UCSD-AML1 (cell line): Measurements from ENCODE around the gene NAPB.

Source experiments
- DNase-seq: peaks from one replicate; lab custom pipeline; 2025; ENCODE audit not compliant: unreplicated experiment; lab: John Stamatoyannopoulos, UW

The NAPB gene

DNA sequence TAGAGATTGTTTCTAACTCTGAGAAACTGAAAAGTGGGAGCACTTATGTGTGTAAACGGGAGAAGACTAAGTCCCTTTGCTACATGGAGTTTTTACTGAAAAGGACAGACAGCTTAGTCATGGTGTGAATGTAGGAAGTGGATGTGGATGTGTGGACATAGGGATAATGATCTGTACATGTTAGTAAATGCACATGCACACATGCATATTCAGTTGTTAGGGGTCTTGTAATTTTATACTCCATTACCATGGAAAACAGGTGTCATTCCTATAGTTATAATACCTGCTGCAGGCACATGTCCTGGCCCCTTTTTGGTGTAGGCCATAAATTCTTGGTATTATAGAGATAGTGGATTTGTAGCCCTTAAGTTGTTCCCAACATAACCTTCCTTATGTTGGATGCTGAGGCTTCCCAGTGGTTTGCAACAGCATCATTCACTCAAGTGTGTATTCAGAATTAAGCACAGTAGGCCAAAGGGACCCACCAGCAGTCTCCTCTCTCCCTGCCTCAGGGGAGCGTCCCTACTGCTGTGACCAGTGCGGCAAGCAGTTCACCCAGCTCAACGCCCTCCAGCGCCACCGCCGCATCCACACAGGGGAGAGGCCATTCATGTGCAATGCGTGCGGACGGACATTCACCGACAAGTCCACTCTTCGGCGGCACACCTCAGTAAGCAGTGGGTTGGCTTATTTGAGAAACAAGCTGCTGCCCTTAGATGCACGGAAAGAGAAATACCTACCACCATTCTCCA, 52.0 kb downstream of the NAPB start:
- DNase-seq = no peak

DNA sequence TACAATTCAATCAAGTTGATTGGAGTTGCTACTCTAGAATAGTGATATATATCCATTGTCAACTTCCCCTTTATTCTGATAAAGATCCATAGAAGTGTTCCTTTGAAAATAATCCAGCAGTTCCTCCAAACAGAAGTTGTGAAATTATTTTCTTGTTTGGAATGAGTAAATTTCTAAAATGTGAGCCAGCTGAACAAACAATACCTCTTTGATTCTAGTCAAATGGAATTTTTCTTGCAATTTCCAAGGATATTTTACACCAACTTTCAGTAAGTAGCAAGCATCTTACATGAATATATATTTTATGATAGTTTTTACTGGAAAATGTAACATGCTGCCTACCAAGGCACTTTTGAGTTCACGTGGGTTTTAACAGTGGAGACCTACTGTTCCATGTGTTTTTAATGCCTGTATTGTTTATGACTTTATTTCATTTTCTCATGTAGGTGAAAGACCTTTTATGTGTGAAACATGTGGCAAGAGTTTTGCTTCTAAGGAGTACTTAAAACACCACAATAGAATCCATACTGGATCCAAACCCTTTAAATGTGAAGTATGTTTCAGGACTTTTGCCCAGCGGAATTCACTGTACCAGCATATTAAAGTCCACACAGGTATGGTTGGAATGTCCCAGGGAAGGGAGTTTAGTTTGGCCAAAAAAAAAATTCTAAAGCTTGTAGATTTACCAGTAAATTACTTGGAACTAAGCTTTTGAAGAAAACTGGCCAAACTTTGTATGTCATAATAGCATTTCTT, 52.8 kb downstream of the NAPB start:
- no peak for DNase-seq

DNA sequence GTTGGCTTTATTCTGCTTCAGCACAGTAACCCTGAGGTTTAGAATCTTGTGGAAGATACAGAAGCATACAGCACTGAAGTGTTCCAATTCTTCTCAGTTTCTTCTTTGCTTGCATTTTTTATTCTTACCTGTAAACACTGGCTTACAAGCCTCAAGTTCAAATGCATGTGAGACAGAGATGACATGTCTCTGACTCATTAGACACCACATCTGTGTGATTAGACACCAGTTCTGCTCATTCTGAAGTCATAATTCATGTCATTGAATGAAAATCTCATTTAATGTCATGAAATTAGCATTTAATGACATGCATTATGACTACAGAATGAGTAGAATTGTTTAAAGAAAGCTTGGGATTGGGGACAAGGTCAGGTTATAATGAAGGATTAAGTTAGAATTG, 53.5 kb downstream of the NAPB start:
- no peak for DNase-seq

DNA sequence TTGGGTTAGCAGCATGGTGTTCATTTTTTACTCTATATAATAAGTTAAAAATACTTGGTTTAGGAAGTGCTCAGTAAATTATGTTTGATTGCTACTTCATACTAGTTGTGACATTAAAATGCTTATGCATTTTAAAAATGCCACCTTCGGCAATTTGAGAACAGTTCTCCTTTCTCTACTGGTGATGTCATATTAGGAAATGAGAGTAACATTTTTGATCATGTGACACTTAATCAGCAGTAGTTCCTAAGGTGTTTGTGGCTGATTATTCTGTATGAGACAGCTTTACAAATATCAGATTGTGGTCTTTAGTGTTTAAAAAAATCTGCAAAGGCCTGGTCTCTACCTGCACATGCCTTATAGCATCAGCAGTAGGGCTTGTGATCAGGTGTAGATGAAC, 54.9 kb downstream of the NAPB start:
- DNase-seq = no peak

DNA sequence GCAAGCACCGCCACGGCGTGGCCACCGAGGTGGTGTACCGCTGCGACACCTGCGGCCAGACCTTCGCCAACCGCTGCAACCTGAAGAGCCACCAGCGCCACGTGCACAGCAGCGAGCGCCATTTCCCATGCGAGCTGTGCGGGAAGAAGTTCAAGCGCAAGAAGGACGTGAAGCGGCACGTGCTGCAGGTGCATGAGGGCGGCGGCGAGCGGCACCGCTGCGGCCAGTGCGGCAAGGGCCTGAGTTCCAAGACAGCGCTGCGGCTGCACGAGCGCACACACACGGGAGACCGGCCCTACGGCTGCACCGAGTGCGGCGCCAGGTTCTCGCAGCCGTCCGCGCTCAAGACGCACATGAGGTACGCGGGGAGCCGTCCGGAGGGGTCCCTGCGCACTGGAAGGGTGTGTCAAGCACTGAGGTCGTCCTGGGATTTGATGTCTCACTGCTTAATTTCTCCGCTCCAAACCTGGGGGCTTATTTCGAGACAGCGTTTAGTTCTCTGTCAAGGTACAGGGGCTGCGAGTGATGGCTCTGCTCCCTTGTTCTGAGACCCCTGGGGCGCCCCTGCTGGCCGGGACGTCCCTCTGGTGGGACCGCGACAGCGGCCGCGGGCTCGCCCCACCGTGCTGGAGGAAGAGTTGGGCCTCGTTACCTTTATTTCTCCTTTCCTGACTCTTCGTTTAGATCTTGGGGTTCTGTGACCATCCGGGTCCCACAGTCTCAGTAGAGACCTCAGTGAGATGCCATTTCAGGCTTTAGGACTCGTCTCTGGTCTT, 55.7 kb downstream of the NAPB start:
- DNase-seq = no peak

DNA sequence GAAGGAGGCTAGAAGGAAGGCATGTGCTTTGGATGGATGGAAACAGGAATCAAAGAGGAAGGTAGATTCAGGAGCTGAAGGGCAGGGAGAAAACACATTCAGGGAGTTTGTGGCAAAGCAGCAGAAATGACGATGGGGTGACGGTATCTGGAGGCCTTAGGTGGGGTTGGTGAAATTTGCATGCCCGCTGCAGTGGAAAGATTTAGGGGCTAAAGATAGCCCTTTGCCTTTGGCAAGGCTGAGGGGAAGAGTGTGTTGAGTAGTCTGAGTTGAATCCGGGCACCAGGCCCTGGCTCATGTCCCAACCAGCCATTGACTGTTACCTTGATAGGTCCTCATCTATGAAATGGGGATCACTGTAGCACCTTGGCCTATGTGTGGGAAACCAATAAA, 58.0 kb downstream of the NAPB start:
- no peak for DNase-seq

DNA sequence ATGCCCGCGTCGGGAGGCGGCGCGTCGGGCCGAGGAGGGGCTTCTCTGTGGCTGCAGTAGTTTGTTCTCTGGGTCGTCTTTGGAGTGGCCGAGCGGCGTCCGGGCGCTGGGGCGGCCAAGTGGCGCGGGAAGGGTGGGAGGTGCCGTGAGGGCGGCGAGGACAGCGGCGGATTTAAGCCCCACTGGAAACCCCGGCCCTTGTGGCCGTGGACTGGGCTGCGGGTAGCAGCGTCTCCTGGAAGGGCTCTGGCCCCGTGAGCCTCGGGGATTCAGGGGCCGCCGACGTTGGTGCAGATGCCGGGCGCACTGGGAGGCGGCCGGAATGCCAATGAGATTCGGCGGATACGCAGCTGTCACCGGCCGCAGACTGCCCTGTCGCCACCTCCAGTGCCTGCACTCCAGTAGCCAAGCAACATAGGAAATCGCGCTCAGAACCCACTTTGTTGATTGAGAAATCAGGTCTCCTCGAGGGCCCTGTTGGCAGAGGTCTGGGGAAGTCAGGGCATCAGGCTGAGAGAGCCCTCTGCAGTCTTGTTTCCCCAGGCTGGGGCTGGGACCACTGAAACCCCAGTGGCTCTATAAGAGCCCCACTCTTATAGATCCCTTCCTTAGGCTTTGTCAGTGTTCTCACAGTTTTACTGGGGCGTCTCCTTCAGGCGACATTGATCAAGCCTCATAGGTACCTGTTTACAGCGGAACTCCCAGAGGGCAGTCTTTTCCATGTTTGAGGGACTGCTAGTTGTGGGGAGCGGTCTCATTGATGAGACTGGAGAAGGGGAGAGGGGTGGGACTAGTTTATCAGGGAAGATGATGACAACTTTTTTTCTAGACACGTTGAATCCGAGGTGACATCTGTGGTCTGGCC, 58.7 kb downstream of the NAPB start:
- DNase-seq = peak; percentile 70

DNA sequence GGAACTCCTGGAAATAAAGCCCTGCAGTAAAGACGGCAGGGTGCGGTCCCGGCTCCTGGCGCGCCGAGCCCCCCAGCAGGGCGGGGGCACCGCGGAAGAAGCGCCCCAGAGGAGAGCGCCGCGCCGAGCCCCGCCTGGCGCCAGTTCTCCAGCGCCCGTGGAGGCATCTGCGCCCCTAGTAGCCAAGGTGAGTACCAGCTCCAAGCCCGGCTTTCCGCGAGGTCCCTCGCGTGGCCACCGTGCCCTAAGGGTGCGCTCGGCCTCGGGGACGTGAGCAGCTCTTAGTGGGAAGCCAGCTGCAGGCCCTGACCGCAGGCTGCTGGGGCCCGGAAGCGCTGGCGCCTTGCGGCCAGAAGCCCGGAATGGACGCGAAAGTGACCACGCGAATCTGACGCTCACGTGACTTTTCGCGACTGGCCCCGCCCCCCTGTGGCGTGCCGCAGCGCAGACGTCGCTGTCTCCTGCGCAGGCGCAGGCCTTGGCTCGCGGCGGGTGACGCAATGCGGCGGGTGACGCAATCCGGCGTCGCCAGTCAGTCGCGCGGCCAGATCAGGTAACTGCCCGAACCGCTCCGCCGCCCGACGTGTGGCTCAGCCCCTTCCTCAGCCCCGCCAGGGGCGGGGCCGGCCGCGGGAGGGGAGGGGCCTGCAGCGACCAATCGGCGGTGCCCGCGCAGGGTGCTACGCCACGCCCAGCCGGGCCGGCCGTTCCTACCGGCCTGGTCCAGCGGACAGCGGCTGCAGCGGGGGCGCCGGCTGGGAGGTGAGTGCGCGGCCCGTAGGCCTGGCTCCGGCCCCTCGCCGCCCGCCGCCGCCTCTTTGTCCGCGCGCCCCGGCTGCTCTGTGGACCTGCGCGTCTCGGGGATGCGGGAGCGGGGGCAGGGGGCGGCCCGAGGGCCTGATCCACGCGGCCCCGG, 59.6 kb downstream of the NAPB start, which contains the start of gene GZF1:
Gene GZF1 (plus strand): TSS at position 707 of the 916 bp plus-strand sequence. CDS start 2,202 bp downstream, outside the sequence.
- DNase-seq = peak; percentile 100

DNA sequence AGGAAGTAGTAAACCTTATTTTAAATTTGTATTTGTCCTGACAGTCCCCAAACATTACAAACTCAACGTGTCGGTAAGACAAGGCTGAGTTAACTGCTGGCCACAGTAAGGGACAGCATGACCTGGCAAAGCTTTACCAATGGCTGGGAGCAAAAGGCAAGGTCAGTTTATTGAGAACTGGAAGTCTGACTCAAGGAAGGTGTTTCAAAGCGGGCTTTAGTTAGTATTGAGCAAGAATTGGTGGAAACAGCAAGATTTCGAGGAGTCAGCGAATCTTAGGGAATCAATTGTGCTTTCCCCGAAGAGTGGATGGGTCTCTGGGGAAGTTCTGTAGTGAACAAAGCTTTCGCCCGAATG, 60.2 kb downstream of the NAPB start:
- DNase-seq = no peak

DNA sequence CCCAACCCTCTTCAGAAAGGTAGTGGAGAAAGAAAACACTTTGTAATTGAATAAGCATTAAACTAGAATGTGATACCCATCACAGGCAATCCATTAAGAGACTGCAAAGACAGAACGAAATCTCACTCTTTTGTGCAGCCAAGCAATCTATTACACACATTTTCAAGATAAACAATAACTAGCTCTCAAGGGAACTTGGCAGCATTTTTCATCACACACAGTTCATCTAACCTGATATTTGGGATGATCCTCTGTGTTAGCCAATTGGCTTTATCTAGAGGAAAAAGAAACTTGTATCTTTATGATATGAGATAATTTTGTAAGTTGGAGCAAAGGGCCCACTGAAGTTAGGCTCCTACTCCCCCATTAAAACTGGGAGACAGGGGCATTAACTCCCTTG, 60.8 kb downstream of the NAPB start:
- no peak for DNase-seq

DNA sequence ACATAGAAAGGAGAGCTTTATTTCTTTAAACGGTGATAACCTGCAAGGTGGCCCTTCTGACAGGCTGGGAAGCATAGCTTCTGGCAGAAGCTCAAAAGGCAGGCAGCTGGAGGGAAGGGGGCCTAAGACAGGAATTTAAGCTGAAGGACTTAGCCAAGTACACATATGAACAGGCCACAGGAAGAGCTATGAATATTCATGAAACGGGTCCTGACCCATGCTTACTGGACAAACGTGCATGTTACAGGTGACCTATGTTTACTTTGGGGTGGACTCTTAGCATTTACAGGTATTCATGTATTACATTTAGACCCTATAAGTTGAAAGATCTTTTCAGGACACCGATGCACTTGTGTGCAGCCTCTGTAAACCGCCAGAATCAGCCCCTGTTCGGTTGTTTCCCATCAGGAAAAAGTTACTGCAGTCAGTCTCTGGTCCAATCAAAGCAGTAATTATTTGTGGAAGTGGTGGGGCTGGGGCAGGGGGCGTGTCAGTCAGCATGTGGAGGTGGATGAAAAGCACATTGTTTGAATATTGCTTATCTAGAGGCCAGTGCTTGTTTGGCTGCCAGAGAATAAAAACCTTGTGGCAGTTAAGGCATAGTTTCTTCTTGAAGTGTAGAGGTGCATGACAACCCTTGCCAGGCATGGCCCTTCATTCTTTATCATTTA, 62.2 kb downstream of the NAPB start:
- DNase-seq = no peak

DNA sequence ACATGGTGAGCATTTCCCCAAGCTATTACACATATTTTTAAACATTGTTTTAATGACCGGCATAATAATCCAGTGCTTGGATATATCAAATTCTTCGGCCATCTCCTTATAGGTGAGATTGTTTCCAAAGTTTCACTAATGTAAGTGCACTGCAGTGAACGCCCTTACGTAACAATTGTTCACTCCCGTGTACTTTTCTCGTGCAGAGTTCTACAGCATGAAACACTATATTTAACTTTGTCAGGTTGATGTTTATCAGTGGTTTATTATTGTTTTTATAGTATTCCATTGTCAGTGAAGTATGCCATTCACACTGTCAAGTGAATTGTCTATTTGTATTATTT, 62.8 kb downstream of the NAPB start:
- no peak for DNase-seq

DNA sequence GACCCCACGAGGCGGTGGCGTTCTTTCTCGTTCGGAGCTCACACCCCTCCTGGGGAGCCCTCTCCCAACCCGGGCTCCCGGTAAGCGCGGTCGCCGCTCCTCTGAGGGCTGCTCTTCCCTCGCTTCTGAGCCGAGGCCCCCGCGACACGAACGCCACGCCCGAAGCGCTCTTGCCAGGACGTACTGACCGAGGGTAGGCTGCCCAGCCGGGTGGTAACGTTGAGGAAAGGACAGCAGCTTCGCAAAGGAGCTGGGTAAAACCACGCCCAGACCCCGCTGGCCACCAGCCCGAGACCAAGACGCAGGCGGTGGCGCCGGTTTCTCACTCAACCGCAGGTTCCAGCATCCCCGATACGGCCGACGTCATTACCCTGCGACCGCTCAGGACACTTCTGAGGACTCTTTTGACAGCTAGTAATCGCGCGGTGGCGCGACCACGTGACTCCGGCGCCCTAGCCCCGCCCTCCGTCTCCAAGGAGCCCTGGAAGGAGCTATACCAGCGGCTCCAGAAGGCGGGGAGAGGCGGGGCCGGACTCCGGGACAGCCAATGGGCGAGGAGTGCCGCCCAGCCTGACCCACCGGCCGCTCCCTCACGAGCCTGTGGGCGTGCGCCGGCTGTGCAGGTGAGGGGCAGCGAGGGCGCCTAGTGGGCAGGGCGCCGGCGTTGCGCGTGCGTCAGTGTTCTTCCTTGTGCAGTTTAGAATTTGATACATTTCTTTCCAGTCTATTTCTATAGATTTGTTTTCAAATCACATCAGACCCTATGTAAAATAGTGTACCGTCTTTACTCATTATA, 63.3 kb downstream of the NAPB start:
- DNase-seq = peak; percentile 100

DNA sequence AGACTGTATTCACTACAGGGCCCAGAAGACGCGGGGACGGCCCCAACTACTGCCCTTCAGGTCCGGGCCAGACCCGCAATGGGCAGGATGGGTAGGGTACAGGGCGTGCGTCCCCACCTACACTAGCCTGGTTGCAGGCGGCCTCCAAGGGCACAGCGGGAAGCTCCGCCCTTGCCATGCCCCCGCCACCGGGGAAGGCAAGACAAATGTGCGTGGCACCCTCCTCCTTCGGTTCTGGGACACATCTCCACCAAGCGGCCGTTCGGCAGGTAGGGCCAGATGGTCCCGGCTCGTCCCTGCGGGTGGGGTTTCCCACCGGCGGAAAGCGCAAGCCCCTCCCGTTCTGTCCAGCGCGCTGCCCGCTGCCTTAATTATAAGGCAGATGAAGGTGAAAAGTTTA, 65.1 kb downstream of the NAPB start:
- no peak for DNase-seq

DNA sequence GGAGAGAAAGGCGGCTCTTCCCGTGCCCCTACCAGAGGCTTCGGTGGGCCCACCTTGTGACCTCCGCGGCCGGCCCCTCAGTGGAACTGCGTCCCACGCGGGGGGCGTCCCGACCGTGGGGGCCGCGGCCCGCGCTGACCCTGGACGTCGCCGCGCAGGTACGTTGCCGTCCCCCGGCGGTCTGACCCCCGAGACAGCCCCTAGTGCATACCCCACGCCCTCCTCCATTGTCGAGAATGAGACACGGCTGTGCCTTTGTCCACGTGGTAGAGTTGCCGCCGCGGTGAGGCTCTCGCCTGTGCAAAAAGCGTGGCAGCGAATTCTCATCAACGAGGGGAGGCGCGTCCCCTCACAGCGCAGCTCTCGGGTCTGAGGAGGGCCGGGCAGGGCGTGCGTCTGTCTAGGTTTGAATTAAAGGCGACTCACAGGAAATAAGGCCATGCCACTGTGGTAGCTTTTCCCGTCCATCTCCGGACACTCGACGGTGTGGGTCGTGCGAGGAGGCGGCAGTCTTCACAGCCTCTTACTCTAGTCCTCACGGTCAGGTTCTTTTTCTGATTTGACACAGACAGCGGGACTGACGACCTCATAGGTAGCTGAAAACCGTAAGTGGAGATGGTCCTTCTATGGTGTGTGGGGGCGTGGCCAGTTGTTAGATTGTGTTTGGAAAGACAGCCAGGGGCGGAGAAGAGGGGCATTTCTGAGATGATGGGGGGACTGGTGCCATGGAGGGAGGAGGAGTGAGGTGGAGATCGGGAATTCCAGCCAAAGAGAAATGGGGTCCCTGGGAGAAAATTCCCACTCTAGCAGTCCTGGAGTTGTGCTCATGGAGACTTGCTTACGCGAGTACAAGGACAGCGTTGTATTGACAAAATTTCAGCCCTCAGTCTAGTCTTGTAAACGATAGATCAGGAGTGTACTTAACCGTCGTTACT, 70.1 kb downstream of the NAPB start:
- peak; percentile 61 for DNase-seq

DNA sequence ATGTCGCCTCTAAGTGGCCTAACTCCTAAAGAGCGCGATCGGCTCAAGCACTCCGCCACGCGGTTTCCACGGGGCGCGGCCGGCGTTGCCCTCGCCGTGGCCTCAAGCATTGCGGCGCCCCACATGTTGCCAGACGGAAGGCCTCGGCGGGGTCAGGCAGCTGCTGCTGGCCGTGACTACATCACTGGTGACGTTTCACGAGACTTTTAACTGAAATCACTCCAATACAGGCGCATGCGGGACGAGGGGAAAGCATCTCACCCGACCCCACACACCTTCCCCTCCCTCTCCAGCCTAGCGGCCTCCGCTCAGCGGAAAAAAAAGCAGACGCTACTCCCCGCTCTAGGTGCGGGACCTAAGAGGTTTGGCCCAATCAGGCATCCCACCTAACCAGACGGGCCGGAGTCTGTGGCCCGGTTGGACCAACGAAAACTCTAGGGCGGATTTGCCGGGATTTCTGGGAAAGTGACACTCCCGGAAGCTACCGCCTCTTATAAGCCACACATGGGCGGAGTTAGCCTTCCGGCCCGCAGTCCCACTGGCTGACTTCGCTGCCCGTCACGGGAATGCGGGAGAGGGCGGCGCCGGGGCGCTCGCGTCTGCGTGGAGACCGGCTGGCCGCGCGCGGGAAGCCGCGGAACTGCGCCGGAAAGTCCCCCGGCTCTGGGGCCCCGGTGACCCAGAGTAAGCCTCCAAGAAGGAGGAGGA, 70.9 kb downstream of the NAPB start, which contains the start of gene NXT1:
Gene NXT1 (plus strand): TSS at position 596 of the 708 bp plus-strand sequence. CDS start 3,251 bp downstream, outside the sequence.
- peak; percentile 97 for DNase-seq
